SIG-M5 treated with dmso at 0.1 percent for 504 hours (cell line): ENCODE data around the gene C3orf52.

Source experiments
- DNase-seq: peaks from one replicate; lab custom pipeline; 2025; ENCODE audit not compliant: unreplicated experiment; lab: John Stamatoyannopoulos, UW

C3orf52 gene

GRCh38 chr3:112085735-112086075, 484 bp upstream of the C3orf52 start:
- no peak for DNase-seq

- no peak for DNase-seq
Observed at GRCh38 chr3:112086875-112087524, 811 bp downstream of the C3orf52 start.

GRCh38 chr3:112087746-112088145, 1.6 kb downstream of the C3orf52 start:
- DNase-seq = no peak

- DNase-seq = no peak
Observed at GRCh38 chr3:112088944-112089343, 2.8 kb downstream of the C3orf52 start.

- DNase-seq = peak; percentile 47
Observed at GRCh38 chr3:112089956-112090886, 4.0 kb downstream of the C3orf52 start.

GRCh38 chr3:112090887-112091586, 4.8 kb downstream of the C3orf52 start:
- no peak for DNase-seq

- peak; percentile 8 for DNase-seq
Observed at GRCh38 chr3:112092496-112093179, 6.4 kb downstream of the C3orf52 start.

- no peak for DNase-seq
Observed at GRCh38 chr3:112093180-112093522, 7.0 kb downstream of the C3orf52 start.

GRCh38 chr3:112095731-112096130, 9.5 kb downstream of the C3orf52 start:
- DNase-seq = no peak

- no peak for DNase-seq
Observed at GRCh38 chr3:112096176-112096575, 10.0 kb downstream of the C3orf52 start.

- DNase-seq = peak; percentile 73
Observed at GRCh38 chr3:112097378-112097777, 11.2 kb downstream of the C3orf52 start.

- DNase-seq = no peak
Observed at GRCh38 chr3:112101916-112102315, 15.7 kb downstream of the C3orf52 start.

GRCh38 chr3:112104774-112105173, 18.6 kb downstream of the C3orf52 start:
- DNase-seq = no peak

GRCh38 chr3:112109322-112109721, 23.1 kb downstream of the C3orf52 start:
- DNase-seq = no peak

GRCh38 chr3:112111785-112112402, 25.7 kb downstream of the C3orf52 start:
- peak; percentile 82 for DNase-seq

GRCh38 chr3:112114576-112115160, 28.5 kb downstream of the C3orf52 start:
- DNase-seq = no peak

- no peak for DNase-seq
Observed at GRCh38 chr3:112115161-112115739, 29.1 kb downstream of the C3orf52 start.

GRCh38 chr3:112115806-112116383, 29.7 kb downstream of the C3orf52 start:
- DNase-seq = no peak

GRCh38 chr3:112116748-112117186, 30.6 kb downstream of the C3orf52 start:
- DNase-seq = no peak

- DNase-seq = no peak
Observed at GRCh38 chr3:112117415-112117814, 31.2 kb downstream of the C3orf52 start.
